Measurements from ENCODE around the gene ANGEL2.

DNA sequence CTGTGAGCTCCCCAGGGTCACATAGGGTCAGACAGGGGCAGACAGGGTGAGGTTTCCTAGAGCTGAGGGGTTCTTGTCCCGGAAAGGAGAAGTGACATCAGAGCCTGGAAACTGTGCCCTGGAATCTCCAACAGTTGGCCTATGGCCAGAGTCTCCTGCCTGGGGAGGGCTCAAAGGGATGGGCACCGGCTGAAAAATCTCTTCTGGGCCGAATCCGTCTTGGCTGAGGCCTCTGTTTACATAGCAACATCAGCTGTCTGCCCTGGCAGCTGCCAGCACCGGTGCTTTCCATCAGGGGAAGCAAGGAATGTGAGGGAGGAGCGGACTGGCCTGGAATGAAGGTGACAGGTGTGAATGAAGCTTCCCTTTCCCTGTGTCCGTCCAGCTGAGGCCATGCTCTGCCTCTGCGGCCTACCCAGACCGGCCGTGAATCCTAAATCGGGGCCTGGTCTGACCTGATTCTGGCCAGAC lies 34.6 kb downstream of the ANGEL2 start:
- no peak for TF ChIP-seq ELF4 (IDR thresholded peaks at IDR 0.05)
- TF ChIP-seq HDGF (IDR thresholded peaks at IDR 0.05; ENCODE audit: borderline replicate concordance), result no peak
- no peak for TF ChIP-seq BHLHE40 (IDR thresholded peaks at IDR 0.05; ENCODE audit: borderline replicate concordance)
- no peak for TF ChIP-seq FOXK2 (IDR thresholded peaks at IDR 0.05)
- no peak for TF ChIP-seq FOXA1 (IDR thresholded peaks at IDR 0.05)
- no peak for TF ChIP-seq TARDBP (IDR thresholded peaks at IDR 0.05)

All from HEK293T (cell line).